ENCODE data around the gene LTBP2. TPM values are rescaled to one million over a fixed set of nuclear protein-coding genes. Genes with fewer than 3 reads are reported as not detected.

LTBP2 gene
- total RNA-seq, 2 donors from 2014 or later: 674 to 973 TPM

DNA sequence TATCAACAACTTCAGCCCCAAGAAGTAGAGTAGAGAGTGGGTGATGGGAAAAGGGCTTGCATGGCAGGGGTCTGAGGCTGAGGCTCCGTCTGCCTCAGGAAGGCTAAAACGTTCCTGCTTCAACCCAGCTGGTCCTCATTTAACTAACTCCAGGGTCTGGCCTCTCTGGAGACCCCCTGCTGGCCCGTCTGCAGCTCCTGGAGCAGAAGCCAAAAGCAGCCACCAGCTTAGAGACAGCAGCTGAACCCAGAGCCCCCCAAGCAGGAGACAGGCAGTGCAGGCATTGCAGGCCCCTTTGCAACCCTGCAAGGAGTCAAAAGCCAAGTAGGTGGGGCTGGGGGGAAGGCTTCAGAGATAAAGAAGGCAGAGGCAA lies 25.1 kb upstream of the LTBP2 start:
- ATAC-seq (ENCODE audit: insufficient number of reproducible peaks, low FRiP score, low read depth) (no peak), DNase-seq (ENCODE audit: low spot score) (no peak)
- no peaks in the 10 kb centered on the region for H3K36me3 ChIP-seq
- peaks cover 7 to 59% of the 10 kb centered on the region in 2 donors for H3K4me1 ChIP-seq (ENCODE audit: control insufficient read depth in 1 of 2, low read depth in 2 of 2)
- H3K27me3 ChIP-seq (replicated peaks; ENCODE audit: insufficient read depth): no peaks in the 10 kb centered on the region
- TF ChIP-seq, protein P1, sequence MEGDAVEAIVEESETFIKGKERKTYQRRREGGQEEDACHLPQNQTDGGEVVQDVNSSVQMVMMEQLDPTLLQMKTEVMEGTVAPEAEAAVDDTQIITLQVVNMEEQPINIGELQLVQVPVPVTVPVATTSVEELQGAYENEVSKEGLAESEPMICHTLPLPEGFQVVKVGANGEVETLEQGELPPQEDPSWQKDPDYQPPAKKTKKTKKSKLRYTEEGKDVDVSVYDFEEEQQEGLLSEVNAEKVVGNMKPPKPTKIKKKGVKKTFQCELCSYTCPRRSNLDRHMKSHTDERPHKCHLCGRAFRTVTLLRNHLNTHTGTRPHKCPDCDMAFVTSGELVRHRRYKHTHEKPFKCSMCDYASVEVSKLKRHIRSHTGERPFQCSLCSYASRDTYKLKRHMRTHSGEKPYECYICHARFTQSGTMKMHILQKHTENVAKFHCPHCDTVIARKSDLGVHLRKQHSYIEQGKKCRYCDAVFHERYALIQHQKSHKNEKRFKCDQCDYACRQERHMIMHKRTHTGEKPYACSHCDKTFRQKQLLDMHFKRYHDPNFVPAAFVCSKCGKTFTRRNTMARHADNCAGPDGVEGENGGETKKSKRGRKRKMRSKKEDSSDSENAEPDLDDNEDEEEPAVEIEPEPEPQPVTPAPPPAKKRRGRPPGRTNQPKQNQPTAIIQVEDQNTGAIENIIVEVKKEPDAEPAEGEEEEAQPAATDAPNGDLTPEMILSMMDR (IDR thresholded peaks at IDR 0.05): no peak
- no peaks in the 10 kb centered on the region for H3K9me3 ChIP-seq
- no peak overlapping the region for H3K4me3 ChIP-seq
- no peak overlapping the region for H3K27ac ChIP-seq

DNA sequence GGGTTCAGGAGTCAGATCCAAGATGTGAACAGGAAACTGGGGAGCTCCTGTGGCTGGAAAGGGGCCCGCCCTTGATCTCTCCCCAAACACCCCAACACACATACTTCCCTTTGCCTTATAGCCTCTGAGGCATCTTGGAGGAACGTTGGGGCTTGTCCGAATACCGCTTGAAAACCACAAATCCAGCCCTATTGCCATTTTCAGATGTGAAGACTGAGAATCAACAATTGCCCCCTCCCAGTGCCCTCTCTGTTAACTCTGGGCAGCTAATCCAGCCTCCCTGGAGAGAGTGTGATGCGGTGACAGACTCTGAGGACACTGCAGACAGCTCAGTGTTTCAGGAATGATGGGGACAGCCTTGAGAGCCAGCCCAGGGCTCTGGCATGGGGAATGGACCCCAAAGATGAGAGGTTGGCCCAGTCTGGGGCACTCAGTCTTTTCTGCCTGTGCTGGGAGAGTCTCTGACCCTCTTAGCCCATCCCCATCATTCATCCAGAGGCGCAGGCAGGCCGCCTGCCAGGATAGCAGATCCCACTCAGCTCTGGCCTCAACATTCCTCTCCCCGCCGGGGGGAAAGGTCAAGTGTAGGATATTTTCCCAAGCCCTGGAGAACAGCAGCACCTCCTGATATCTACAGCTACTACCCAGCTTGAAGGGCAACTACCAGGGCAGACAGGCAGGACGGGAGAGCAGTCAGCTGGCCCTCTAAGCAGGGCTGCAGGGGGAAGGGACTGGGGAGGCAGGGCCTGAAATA lies 24.6 kb upstream of the LTBP2 start:
- TF ChIP-seq, protein P1 (IDR thresholded peaks at IDR 0.05): no peak
- H3K27ac ChIP-seq: no peak overlapping the region
- ATAC-seq (ENCODE audit: insufficient number of reproducible peaks, low FRiP score, low read depth): no peak

DNA sequence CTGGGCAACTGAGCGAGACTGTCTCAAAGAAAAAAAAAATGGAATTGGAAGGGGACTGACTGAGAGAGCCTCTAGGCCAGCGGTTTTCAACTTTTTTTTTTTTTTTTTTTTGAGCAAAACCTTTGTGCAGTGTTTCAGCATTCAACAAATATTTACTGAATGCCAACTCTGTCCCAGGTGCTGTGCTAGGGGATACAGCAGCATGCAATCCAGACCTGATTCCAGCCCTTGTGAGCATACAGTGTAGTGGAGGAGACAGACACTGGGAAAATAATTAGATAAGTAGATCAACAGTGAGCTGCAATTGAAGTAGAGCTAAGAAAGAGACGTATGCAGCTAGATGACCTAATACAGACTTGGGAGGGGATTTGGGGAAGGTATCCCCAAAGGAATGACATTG lies 23.8 kb upstream of the LTBP2 start:
- Histone ChIP-seq H3K27ac (no peak overlapping the region), H3K27me3 (replicated peaks; ENCODE audit: insufficient read depth) (no peaks in the 10 kb centered on the region), H3K9me3 (no peaks in the 10 kb centered on the region), H3K4me3 (no peak overlapping the region), H3K36me3 (no peaks in the 10 kb centered on the region), H3K4me1 (ENCODE audit: control insufficient read depth in 1 of 2, low read depth in 2 of 2) (peaks cover 11 to 59% of the 10 kb centered on the region in 2 donors)
- TF ChIP-seq, protein P1 (IDR thresholded peaks at IDR 0.05): no peak
- DNase-seq (ENCODE audit: low spot score) (no peak), ATAC-seq (ENCODE audit: insufficient number of reproducible peaks, low FRiP score, low read depth) (no peak)

More for the DNA sequence above, 24.6 kb upstream of the LTBP2 start:
- Histone ChIP-seq H3K27me3 (replicated peaks; ENCODE audit: insufficient read depth) (no peaks in the 10 kb centered on the region), H3K4me3 (no peak overlapping the region), H3K36me3 (no peaks in the 10 kb centered on the region), H3K4me1 (ENCODE audit: control insufficient read depth in 1 of 2, low read depth in 2 of 2) (peaks cover 6 to 59% of the 10 kb centered on the region in 2 donors), H3K9me3 (no peaks in the 10 kb centered on the region)
- no peak for DNase-seq (ENCODE audit: low spot score)

DNA sequence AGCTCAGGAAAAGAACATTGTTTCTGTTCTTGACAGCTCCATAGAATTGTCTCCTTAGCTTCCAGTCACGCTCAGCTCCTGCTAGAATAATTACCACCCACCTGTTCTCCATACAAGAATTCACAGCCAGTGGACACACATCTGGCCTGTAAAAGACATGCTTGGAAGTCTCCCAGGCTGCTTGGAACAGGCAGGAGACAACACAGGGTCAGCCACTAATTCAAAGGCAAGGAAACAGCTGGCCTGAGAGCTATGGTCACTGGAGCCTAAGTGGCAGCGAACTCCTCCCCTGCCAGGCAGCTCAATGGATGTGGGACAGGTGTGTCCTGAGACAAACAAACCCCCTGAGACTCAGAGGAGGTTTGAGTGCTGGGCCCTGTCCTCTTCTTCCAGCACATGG lies 22.9 kb upstream of the LTBP2 start:
- H3K4me1 ChIP-seq (ENCODE audit: control insufficient read depth in 1 of 2, low read depth in 2 of 2): peaks cover 11 to 59% of the 10 kb centered on the region in 2 donors

DNA sequence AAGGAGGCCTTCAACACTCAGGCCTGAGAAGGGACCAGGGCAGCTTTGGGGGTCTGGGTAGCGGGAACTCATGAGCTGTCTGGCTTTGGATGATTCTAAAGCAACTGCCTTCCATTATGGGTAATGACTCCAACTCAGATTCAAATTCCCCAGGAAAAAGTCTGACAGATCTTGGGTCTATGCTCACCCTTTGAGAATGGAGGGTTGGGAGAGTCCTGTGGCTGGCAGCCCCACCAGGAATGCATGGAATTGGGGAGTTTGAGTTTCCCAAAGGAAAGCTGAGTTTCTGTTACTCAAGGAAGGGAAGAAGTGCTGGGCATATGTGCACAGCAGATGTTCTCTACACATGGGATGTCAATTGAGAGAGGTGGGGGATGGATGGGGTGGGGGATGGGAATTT lies 22.4 kb upstream of the LTBP2 start:
- TF ChIP-seq, protein P1 (IDR thresholded peaks at IDR 0.05): no peak
- Histone ChIP-seq H3K4me3 (no peak overlapping the region), H3K27me3 (replicated peaks; ENCODE audit: insufficient read depth) (no peaks in the 10 kb centered on the region), H3K27ac (no peak overlapping the region), H3K36me3 (no peaks in the 10 kb centered on the region), H3K9me3 (no peaks in the 10 kb centered on the region), H3K4me1 (ENCODE audit: control insufficient read depth in 1 of 2, low read depth in 2 of 2) (peaks cover 11 to 58% of the 10 kb centered on the region in 2 donors)
- DNase-seq (ENCODE audit: low spot score) (no peak), ATAC-seq (ENCODE audit: insufficient number of reproducible peaks, low FRiP score, low read depth) (no peak)

More for the DNA sequence above, 22.9 kb upstream of the LTBP2 start:
- Histone ChIP-seq H3K9me3 (no peaks in the 10 kb centered on the region), H3K36me3 (no peaks in the 10 kb centered on the region), H3K4me3 (no peak overlapping the region), H3K27me3 (replicated peaks; ENCODE audit: insufficient read depth) (no peaks in the 10 kb centered on the region), H3K27ac (no peak overlapping the region)
- DNase-seq (ENCODE audit: low spot score) (no peak), ATAC-seq (ENCODE audit: insufficient number of reproducible peaks, low FRiP score, low read depth) (no peak)
- TF ChIP-seq, protein P1 (IDR thresholded peaks at IDR 0.05): no peak
